Gastroesophageal sphincter (tissue), 4 donors: ENCODE data around the gene NAT8L. TPM values are rescaled to one million over a fixed set of nuclear protein-coding genes. Genes with fewer than 3 reads are reported as not detected.

Experiments
- ATAC-seq: fragments of 150-250 bp; one replicate; pipeline ENCODE4 v1.9.1; 2016; ENCODE audit warnings: mild to moderate bottlenecking, moderate library complexity
- H3K27ac ChIP-seq, 4 donors: fragments of 200-600 bp; sonication (generic) in 3 of 4; 1 replicate in 3 of 4; 2 replicates in 1 of 4; pipeline ENCODE4 v1.5.1; 2016 to 2019
- H3K27me3 ChIP-seq: fragments of 200-600 bp; sonication (generic); one replicate; pipeline ENCODE4 v1.5.1; 2019
- H3K36me3 ChIP-seq, 2 donors: fragments of 200-600 bp; sonication (generic); one replicate each; pipeline ENCODE4 v1.5.1; 2019; ENCODE audit warnings: control low read depth in 1 of 2
- H3K4me1 ChIP-seq, 3 donors: fragments of 200-600 bp; sonication (generic); 1 replicate in 2 of 3; 2 replicates in 1 of 3; pipeline ENCODE4 v1.5.1; 2016 to 2019; ENCODE audit warnings: control low read depth in 2 of 3
- H3K4me3 ChIP-seq, 2 donors: fragments of 200-600 bp; sonication (generic); one replicate each; pipeline ENCODE4 v1.5.1; 2019; ENCODE audit warnings: mild to moderate bottlenecking in 1 of 2, moderate library complexity in 1 of 2
- H3K9me3 ChIP-seq, 3 donors: fragments of 200-600 bp; sonication (generic); one replicate each; pipeline ENCODE4 v1.5.1; 2017 to 2019; ENCODE audit warnings: control low read depth in 2 of 3
- EP300 ChIP-seq: sonication (generic); formaldehyde crosslinking; IDR thresholded peaks from one replicate; pipeline ENCODE4 v1.6.1; 2017; ENCODE audit warnings: antibody characterized with exemption, mild to moderate bottlenecking
- POLR2A ChIP-seq, 2 donors: fragments of 450-650 bp; IDR thresholded peaks; one replicate each; pipeline ENCODE4 v1.6.1; 2017; ENCODE audit warnings: antibody characterized with exemption in 2 of 2, mild to moderate bottlenecking in 2 of 2, moderate library complexity in 1 of 2
- POLR2AphosphoS5 ChIP-seq: sonication (generic); formaldehyde crosslinking; IDR thresholded peaks from one replicate; pipeline ENCODE4 v1.6.1; 2017; ENCODE audit warnings: antibody characterized with exemption
- WGBS, 2 donors: methylation state at CpG; one replicate each; pipeline ENCODE4 v1.1.5; 2018; ENCODE audit warnings: low coverage in 1 of 2; 5-methylcytosine and 5-hydroxymethylcytosine counted together
- total RNA-seq, 4 donors: library from RNA; depleted of rRNA; stranded (reverse); fragments of >200 nt; gene quantifications; one replicate each; pipeline ENCODE4 v1.1.0, GENCODE V29; 2016
- TF ChIP-seq, protein P1 (sequence below), 4 experiments: fragments of 200-600 bp in 2 of 4; fragments of 450-650 bp in 2 of 4; sonication (generic) in 1 of 4; IDR thresholded peaks; one replicate each; pipeline ENCODE4 v1.5.1; 2017 to 2019; ENCODE audit warnings: antibody characterized with exemption in 4 of 4, mild to moderate bottlenecking in 2 of 4, moderate library complexity in 2 of 4

The NAT8L gene
- total RNA-seq, 4 donors from 2014 or later = 0.15 to 0.40 (median 0.35) TPM; not detected in 1

DNA sequence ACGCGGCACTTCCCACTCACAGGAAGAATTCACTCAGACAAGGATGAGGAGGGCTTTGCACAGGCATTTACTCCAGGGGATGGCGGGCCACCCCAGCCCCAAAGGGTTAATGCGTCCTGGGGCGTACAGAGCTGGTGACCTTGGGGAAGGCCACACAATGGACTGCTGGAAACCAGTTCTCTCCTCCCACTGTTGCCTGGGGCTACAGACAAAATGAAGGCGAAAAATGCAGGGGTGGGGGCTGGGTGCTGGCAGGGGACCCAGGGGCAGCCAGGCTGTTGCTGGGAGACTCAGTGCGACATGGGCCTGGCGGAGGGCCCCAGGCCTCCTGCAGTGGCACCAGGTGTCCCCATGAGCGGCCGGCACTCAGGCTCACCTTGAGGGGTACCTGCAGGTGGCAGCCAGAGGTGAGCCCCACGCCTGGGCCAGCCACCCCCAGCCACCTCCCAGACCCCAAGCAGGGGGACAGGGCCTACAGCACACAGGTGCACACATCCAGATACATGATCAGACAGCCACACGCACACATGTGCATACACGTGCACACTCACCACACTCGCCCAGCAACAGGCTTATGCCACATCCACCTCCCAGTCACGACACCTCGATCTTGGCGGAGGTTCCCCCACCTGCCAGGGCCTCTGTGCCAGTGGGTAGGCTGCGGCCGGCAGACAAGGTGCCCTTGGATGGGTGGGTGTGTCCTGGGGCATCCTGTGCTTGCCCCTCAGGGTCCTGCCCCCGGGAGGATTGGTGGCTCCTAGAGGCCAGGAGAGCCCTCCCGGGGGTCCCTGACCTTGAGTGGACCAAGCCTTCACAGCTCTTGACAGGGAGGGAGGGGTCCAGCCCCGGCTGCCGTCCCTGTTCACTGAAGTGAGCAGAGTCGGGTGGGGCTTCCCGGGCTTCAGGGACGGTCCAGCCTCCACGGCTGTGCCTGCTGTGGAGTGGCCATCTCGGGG, 13.1 kb downstream of the NAT8L start:
- no peak overlapping the region for H3K27ac ChIP-seq

DNA sequence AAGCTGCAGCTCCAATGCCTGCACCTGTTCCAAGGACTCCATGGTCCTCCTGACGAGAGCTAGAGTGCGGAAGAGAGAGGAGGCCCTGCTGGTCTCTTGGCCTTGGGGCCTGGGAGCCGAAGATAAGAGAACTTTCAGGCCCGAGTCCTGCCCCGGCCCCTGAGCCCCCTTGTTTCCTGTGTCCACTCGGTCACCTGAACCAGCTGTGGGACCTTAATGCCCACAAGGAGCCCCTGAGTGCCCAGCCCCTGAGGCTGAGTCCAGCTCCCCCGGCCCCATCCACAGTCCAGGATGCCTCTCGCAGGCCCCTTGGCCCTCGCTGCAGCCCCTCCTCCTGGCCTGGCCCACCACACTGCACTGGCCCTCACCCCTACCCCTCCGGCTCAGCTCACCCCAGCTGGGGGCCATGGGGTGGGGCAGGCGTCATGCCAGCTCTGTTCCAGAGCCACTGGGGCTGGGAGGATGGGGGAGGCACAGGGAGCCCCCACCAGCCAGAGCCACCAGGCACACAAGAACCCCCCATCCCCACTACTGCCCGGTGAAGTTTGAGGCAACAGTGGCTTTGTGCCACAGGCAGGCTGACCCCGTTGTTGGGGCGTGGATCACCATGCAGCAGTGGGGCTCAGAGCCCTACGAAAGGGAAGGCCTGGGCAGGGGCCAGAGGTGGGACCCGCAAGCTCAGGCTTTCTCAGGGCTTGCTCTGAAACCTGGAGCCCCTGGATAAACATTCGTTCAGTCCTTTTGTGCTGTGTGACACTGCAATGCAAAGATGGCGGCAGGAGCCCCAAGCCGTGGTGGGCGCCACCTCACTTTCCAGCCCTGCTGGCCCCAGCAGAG, 14.1 kb downstream of the NAT8L start:
- Histone ChIP-seq H3K4me1 (no peaks in the 10 kb centered on the region), H3K4me3 (no peak overlapping the region), H3K27me3 (peaks cover 28% of the 10 kb centered on the region), H3K36me3 (no peaks in the 10 kb centered on the region), H3K9me3 (no peaks in the 10 kb centered on the region), H3K27ac (no peak overlapping the region)
- 83% methylated on average over 6 of the region's 20 CpGs; no CpG with 5 or more reads in 1 of the 2 donors for WGBS, 2 donors
- no peak for TF ChIP-seq POLR2A (IDR thresholded peaks at IDR 0.05)
- no peak for TF ChIP-seq POLR2AphosphoS5
- TF ChIP-seq, protein P1, sequence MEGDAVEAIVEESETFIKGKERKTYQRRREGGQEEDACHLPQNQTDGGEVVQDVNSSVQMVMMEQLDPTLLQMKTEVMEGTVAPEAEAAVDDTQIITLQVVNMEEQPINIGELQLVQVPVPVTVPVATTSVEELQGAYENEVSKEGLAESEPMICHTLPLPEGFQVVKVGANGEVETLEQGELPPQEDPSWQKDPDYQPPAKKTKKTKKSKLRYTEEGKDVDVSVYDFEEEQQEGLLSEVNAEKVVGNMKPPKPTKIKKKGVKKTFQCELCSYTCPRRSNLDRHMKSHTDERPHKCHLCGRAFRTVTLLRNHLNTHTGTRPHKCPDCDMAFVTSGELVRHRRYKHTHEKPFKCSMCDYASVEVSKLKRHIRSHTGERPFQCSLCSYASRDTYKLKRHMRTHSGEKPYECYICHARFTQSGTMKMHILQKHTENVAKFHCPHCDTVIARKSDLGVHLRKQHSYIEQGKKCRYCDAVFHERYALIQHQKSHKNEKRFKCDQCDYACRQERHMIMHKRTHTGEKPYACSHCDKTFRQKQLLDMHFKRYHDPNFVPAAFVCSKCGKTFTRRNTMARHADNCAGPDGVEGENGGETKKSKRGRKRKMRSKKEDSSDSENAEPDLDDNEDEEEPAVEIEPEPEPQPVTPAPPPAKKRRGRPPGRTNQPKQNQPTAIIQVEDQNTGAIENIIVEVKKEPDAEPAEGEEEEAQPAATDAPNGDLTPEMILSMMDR (IDR thresholded peaks at IDR 0.05) = no peak
- TF ChIP-seq EP300 = no peak
- ATAC-seq = no peak

More for the DNA sequence above, 13.1 kb downstream of the NAT8L start:
- H3K27me3 ChIP-seq = peaks cover 38% of the 10 kb centered on the region
- ATAC-seq = no peak
- H3K9me3 ChIP-seq = no peaks in the 10 kb centered on the region
- 88% methylated on average over 6 of the region's 28 CpGs; no CpG with 5 or more reads in 1 of the 2 donors for WGBS, 2 donors
- H3K36me3 ChIP-seq = no peaks in the 10 kb centered on the region
- no peak overlapping the region for H3K4me3 ChIP-seq
- no peak for TF ChIP-seq POLR2A (IDR thresholded peaks at IDR 0.05)
- TF ChIP-seq POLR2AphosphoS5 = no peak
- TF ChIP-seq EP300 = no peak
- TF ChIP-seq, protein P1 (IDR thresholded peaks at IDR 0.05) = no peak
- no peaks in the 10 kb centered on the region for H3K4me1 ChIP-seq

DNA sequence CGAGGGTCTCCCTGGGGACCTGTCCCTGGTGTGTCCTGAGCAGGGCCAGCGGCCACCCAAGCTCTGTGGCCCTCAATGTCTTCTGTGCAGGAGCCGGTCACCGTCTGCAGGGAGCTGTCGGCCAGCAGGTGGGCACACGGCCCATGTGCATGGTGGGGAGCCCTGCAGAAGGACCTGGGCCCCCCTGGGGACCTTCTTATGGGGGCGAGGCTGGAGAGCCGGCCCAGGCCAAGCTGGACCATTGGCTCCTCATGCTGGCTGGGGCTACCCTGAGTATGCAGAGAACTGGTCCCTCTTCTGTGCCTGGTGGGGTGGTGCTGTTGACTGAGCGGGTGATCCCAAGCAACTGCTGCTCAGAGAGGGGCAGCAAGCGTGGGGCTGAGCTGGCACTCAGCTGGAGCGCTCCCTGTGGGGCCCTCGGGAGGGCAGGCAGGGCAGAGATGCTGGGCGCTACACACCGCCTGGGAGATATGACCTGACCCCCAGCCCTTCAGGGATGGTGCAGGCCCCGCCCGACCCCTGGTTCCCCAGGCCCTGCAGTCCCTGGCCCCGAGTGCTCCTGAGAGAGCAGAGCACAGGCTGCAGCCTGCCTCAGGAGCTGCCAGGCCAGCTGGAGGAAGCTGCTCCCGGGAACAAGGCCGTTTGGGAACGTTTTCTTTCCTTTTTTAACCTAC, 14.8 kb downstream of the NAT8L start:
- Histone ChIP-seq H3K4me3 (no peak overlapping the region), H3K9me3 (no peaks in the 10 kb centered on the region), H3K27me3 (peaks cover 20% of the 10 kb centered on the region), H3K27ac (no peak overlapping the region), H3K36me3 (no peaks in the 10 kb centered on the region), H3K4me1 (no peaks in the 10 kb centered on the region)
- ATAC-seq = no peak
- 100% methylated on average over 1 of the region's 20 CpGs; no CpG with 5 or more reads in 1 of the 2 donors for WGBS, 2 donors
- TF ChIP-seq EP300 (no peak), POLR2AphosphoS5 (no peak), POLR2A (IDR thresholded peaks at IDR 0.05) (no peak)
- TF ChIP-seq, protein P1 (IDR thresholded peaks at IDR 0.05) = no peak

DNA sequence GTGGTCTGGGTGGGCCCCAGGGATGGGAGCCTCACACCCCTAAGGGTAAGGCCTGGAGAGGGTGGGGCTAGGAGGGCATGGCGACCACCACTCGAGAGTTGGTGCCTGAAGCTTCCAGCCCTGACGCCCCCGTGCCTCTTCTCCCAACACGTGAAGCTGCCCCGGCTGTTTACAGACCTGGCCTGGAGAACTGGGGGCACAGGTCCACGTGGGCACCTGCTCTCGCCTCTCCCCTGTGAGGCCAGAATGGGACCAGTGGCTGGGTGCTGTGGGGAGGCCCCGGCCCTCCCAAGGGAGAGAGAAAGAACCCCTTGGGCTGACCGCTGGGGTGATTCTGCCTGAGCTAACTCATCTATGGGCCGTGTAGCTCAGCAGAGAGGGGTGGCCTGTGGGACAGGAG, 15.5 kb downstream of the NAT8L start:
- Histone ChIP-seq H3K27ac (no peak overlapping the region), H3K27me3 (peaks cover 14% of the 10 kb centered on the region), H3K9me3 (no peaks in the 10 kb centered on the region), H3K4me1 (no peaks in the 10 kb centered on the region), H3K36me3 (no peaks in the 10 kb centered on the region), H3K4me3 (no peak overlapping the region)
- TF ChIP-seq, protein P1 (IDR thresholded peaks at IDR 0.05) = no peak
- TF ChIP-seq EP300 (no peak), POLR2A (IDR thresholded peaks at IDR 0.05) (no peak), POLR2AphosphoS5 (no peak)
- no CpG with 5 or more reads among the region's 11 CpGs for WGBS, 2 donors
- no peak for ATAC-seq
